CD4-positive, alpha-beta T cell treated with Interferon alpha-2 for 1 hour (primary cell): ENCODE data around the gene BCAN.
A peak's percentile ranks its signal among the peaks of the same experiment; 100 is the strongest.
"Not testable (repeated sequence)": the region's sequence is repeated elsewhere in the genome, so short reads cannot be mapped to it uniquely, and the experiment has no call there.

Experiments
- DNase-seq, 2 donors: peaks; one replicate each; pipeline ENCODE4 v3.0.0-alpha.2; 2020 to 2022

BCAN gene

GRCh38 chr1:156641761-156642264 lies at the start of gene BCAN:
Gene BCAN, plus strand, starts transcription at chr1:156642117. Its CDS starts 3,938 bp downstream, at chr1:156646055.
- DNase-seq: no peak

GRCh38 chr1:156592158-156592909 lies 49.6 kb upstream of the BCAN start:
- no peak for DNase-seq

- no peak for DNase-seq
Observed at GRCh38 chr1:156592910-156593660, 48.8 kb upstream of the BCAN start.

GRCh38 chr1:156593661-156593989 lies 48.3 kb upstream of the BCAN start:
- no peak for DNase-seq

- no peak for DNase-seq
Observed at GRCh38 chr1:156594190-156594589, 47.7 kb upstream of the BCAN start.

GRCh38 chr1:156595016-156595415 lies 46.9 kb upstream of the BCAN start:
- no peak for DNase-seq

- DNase-seq: no peak
Observed at GRCh38 chr1:156596426-156596825, 45.5 kb upstream of the BCAN start.

- DNase-seq: no peak
Observed at GRCh38 chr1:156598125-156598524, 43.8 kb upstream of the BCAN start.

- no peak for DNase-seq
Observed at GRCh38 chr1:156598731-156599432, 43.0 kb upstream of the BCAN start.

GRCh38 chr1:156599811-156600210 lies 42.1 kb upstream of the BCAN start:
- peak in 1 of 2 donors; percentile 48 for DNase-seq

- no peak for DNase-seq
Observed at GRCh38 chr1:156600733-156601121, 41.2 kb upstream of the BCAN start.

- peak; percentile 83 to 90 for DNase-seq
Observed at GRCh38 chr1:156601122-156601830, 40.6 kb upstream of the BCAN start, which contains the start of gene GPATCH4. Gene GPATCH4, minus strand, starts transcription at chr1:156601479.

- no peak for DNase-seq
Observed at GRCh38 chr1:156601892-156602291, 40.0 kb upstream of the BCAN start.

- peak in 1 of 2 donors; percentile 39 for DNase-seq
Observed at GRCh38 chr1:156602557-156602993, 39.3 kb upstream of the BCAN start.

- DNase-seq: peak in 1 of 2 donors; percentile 40
Observed at GRCh38 chr1:156607344-156607743, 34.6 kb upstream of the BCAN start.

- peak; percentile 78 to 82 for DNase-seq
Observed at GRCh38 chr1:156608036-156608674, 33.8 kb upstream of the BCAN start.

GRCh38 chr1:156608981-156609380 lies 32.9 kb upstream of the BCAN start:
- peak; percentile 47 to 70 for DNase-seq

GRCh38 chr1:156610072-156610471 lies 31.8 kb upstream of the BCAN start:
- DNase-seq: not testable (repeated sequence)

GRCh38 chr1:156612666-156613065 lies 29.3 kb upstream of the BCAN start:
- no peak for DNase-seq

GRCh38 chr1:156615946-156616345 lies 26.0 kb upstream of the BCAN start:
- DNase-seq: no peak

GRCh38 chr1:156616463-156616862 lies 25.5 kb upstream of the BCAN start:
- no peak for DNase-seq
